ENCODE results near the gene UTP4.

DNA sequence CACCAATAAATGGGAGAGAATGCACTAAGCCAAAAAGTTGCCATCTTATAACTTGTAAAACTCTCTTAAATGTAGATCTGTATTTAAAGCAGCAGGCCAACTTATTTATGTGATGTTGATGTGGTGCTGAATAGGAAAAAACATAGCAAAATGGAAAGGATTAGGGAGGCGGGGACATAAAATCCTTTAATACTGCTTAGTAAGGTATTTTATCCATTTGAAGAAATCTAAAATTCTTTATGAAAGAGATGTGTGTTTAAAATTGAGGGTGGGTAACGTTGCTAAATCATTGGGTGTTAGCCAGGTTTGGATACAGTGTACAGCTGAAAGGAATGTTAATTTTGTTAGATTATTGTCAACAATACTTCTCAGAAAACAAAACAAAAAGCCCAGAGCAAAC, 68.8 kb downstream of the UTP4 start:
- TF ChIP-seq POLR2A (IDR thresholded peaks at IDR 0.05) (no peak), POLR2AphosphoS5 (IDR thresholded peaks at IDR 0.05) (no peak), EP300 (IDR thresholded peaks at IDR 0.05) (no peak)
- TF ChIP-seq, protein P1, sequence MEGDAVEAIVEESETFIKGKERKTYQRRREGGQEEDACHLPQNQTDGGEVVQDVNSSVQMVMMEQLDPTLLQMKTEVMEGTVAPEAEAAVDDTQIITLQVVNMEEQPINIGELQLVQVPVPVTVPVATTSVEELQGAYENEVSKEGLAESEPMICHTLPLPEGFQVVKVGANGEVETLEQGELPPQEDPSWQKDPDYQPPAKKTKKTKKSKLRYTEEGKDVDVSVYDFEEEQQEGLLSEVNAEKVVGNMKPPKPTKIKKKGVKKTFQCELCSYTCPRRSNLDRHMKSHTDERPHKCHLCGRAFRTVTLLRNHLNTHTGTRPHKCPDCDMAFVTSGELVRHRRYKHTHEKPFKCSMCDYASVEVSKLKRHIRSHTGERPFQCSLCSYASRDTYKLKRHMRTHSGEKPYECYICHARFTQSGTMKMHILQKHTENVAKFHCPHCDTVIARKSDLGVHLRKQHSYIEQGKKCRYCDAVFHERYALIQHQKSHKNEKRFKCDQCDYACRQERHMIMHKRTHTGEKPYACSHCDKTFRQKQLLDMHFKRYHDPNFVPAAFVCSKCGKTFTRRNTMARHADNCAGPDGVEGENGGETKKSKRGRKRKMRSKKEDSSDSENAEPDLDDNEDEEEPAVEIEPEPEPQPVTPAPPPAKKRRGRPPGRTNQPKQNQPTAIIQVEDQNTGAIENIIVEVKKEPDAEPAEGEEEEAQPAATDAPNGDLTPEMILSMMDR (IDR thresholded peaks at IDR 0.05), result no peak

Measured in suprapubic skin (tissue), 4 donors.